H1 (cell line): ENCODE data around the gene SHROOM3. TPM values are rescaled to one million over a fixed set of nuclear protein-coding genes. Genes with fewer than 3 reads are reported as not detected.

Source experiments
- BCL11A ChIP-seq, 2 experiments: IDR thresholded peaks; one replicate each; pipeline ENCODE4 v1.6.1; 2011; ENCODE audit warnings: low read depth in 2 of 2, low read length in 2 of 2, mild to moderate bottlenecking in 2 of 2
- CHD2 ChIP-seq: IDR thresholded peaks from 2 replicates; pipeline ENCODE4 v1.6.1; 2012; ENCODE audit warnings: low read length, improper control_type of control experiment
- CTBP2 ChIP-seq: IDR thresholded peaks from 2 replicates; pipeline ENCODE4 v1.7.0; 2011; ENCODE audit warnings: borderline replicate concordance, mild to moderate bottlenecking, moderate library complexity, mixed read lengths, low read length; ENCODE audit not compliant: insufficient read depth, insufficient read length
- EZH2 ChIP-seq: fragments of 200-600 bp; sonication (generic); IDR thresholded peaks from 2 replicates; pipeline ENCODE4 v1.7.1; 2012; ENCODE audit warnings: low read depth, mild to moderate bottlenecking, moderate library complexity, low read length, inconsistent platforms; ENCODE audit not compliant: severe bottlenecking
- FOSL1 ChIP-seq: IDR thresholded peaks from 2 replicates; pipeline ENCODE4 v1.6.1; 2011; ENCODE audit warnings: mild to moderate bottlenecking, low read depth, low read length, moderate library complexity; ENCODE audit not compliant: insufficient read depth
- KDM4A ChIP-seq: IDR thresholded peaks from one replicate; pipeline ENCODE4 v1.7.1; 2012; ENCODE audit warnings: low read depth, mild to moderate bottlenecking, moderate library complexity, low read length, inconsistent platforms; ENCODE audit not compliant: severe bottlenecking
- KDM5A ChIP-seq: fragments of 200-600 bp; IDR thresholded peaks from 2 replicates; pipeline ENCODE4 v1.7.1; 2012; ENCODE audit warnings: mild to moderate bottlenecking, low read length, inconsistent platforms, mixed read lengths
- NANOG ChIP-seq: IDR thresholded peaks from 2 replicates; pipeline ENCODE4 v1.6.1; 2011; ENCODE audit warnings: low read length, low read depth, mild to moderate bottlenecking, inconsistent platforms; ENCODE audit not compliant: insufficient read depth, poor library complexity, severe bottlenecking
- SAP30 ChIP-seq: fragments of 300-600 bp; sonication (generic); IDR thresholded peaks from 2 replicates; pipeline ENCODE4 v1.7.1; 2012; ENCODE audit warnings: low read length, moderate library complexity, mild to moderate bottlenecking, inconsistent platforms; ENCODE audit not compliant: insufficient read depth, insufficient replicate concordance
- SP2 ChIP-seq: IDR thresholded peaks from 2 replicates; pipeline ENCODE4 v1.6.1; 2012; ENCODE audit warnings: mild to moderate bottlenecking, low read length, inconsistent platforms
- SP4 ChIP-seq: IDR thresholded peaks from 2 replicates; pipeline ENCODE4 v1.6.1; 2012; ENCODE audit warnings: low read length, inconsistent platforms
- TEAD4 ChIP-seq: IDR thresholded peaks from 2 replicates; pipeline ENCODE4 v1.6.1; 2012; ENCODE audit warnings: low read depth, low read length, inconsistent platforms, mixed read lengths
- YY1 ChIP-seq: IDR thresholded peaks from 2 replicates; pipeline ENCODE4 v1.6.1; 2011; ENCODE audit warnings: low read depth, mild to moderate bottlenecking, low read length
- polyA plus RNA-seq, 7 experiments: library from polyadenylated mRNA; depleted of rRNA in 3 of 7; stranded (reverse) in 5 of 7; unstranded in 2 of 7; fragments of >200 nt in 5 of 7; fragments of 200-250 nt in 2 of 7; gene quantifications; 1 replicate in 5 of 7; 2 replicates in 1 of 7; 4 replicates in 1 of 7; pipeline versions ENCODE4 v1.2.1 to v1.2.3, GENCODE V29; 2011 to 2013; ENCODE audit warnings: missing spikeins in 2 of 7, mixed read lengths in 2 of 7
- total RNA-seq: library from RNA; stranded (reverse); fragmentation: NEBNext Ultra II Directional; extraction: Animal tissue kit (Norgen Biotek cat#: 25700); gene quantifications from 2 replicates; pipeline ENCODE4 v1.2.1, GENCODE V29; 2021

SHROOM3 gene
- total and polyA plus RNA-seq, 2 of the 8 experiments (the other 6 are each of a cell fraction or from before 2014, with no cell fraction given): 15.8 to 34.0 TPM

DNA sequence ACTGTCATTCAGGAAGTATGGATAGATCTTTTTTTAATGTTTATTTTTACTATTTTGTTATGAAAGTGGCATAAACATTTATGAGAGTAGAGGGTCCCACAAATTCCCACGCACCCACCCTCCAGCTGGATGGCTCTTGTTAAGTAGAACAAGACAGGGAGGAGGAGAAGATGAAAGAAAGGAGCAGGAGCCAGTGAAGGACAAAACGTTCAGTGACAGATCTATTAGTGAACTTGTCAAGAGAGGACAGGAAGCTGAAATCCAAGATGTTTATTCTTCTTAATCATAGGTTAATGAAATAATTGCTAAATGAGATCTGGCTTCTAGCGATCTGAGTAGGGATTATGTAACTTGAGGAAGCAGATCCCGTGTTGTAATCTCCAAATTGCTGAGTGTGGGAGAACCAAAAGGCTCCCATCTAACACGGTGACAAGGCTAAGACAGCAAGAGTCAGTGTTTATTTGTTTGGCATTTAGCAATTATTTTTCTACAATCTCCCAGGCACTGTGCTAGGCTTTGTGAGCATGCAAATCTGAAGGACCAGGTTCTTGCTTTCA is 162.5 kb downstream of the SHROOM3 start (continued):
- TF ChIP-seq YY1 (no peak), SP4 (no peak), CTBP2 (no peak), EZH2 (no peak), CHD2 (no peak), SAP30 (no peak), NANOG (no peak), TEAD4 (no peak), BCL11A (IDR thresholded peaks at IDR 0.05; ENCODE audit: low read depth in 2 of 2, low read length in 2 of 2) (no peak), SP2 (no peak), FOSL1 (no peak), KDM4A (no peak), KDM5A (no peak)
